ENCODE results near the gene MYH8.
A peak's percentile ranks its signal among the peaks of the same experiment; 100 is the strongest.

The MYH8 gene

DNA sequence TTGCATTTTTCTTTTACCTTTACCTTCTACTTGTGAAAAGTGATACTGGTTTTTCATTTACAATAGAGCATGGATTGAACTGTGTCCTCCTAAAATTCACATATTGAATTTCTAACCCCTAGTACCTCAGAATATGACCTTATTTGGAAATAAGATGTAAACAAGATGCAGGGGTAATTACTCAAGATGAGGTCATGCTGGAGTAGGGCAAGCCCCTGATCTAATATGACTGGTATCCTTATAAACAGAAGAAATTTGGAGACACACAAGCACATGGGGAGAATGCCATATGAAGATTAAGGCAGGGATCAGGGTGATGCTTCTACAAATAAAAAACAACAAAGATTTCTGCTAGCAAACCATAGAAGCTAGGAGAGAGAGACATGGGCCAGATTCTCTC, 61.2 kb downstream of the MYH8 start:
- H3K4me3 ChIP-seq (ENCODE audit: low read depth, low read length) = no peak overlapping the region
- TF ChIP-seq, protein P1, sequence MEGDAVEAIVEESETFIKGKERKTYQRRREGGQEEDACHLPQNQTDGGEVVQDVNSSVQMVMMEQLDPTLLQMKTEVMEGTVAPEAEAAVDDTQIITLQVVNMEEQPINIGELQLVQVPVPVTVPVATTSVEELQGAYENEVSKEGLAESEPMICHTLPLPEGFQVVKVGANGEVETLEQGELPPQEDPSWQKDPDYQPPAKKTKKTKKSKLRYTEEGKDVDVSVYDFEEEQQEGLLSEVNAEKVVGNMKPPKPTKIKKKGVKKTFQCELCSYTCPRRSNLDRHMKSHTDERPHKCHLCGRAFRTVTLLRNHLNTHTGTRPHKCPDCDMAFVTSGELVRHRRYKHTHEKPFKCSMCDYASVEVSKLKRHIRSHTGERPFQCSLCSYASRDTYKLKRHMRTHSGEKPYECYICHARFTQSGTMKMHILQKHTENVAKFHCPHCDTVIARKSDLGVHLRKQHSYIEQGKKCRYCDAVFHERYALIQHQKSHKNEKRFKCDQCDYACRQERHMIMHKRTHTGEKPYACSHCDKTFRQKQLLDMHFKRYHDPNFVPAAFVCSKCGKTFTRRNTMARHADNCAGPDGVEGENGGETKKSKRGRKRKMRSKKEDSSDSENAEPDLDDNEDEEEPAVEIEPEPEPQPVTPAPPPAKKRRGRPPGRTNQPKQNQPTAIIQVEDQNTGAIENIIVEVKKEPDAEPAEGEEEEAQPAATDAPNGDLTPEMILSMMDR (IDR thresholded peaks at IDR 0.05; ENCODE audit: low read depth, low read length) = no peak
- no peak for TF ChIP-seq POLR2A (IDR thresholded peaks at IDR 0.05; ENCODE audit: extremely low read depth, insufficient read length)
- TF ChIP-seq, protein P2, sequence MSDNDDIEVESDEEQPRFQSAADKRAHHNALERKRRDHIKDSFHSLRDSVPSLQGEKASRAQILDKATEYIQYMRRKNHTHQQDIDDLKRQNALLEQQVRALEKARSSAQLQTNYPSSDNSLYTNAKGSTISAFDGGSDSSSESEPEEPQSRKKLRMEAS (IDR thresholded peaks at IDR 0.05; ENCODE audit: low read depth, low read length) = no peak
- no peak for TF ChIP-seq MYC (IDR thresholded peaks at IDR 0.05; ENCODE audit: low read depth, low read length)
- no peak for DNase-seq (ENCODE audit: low read depth)

DNA sequence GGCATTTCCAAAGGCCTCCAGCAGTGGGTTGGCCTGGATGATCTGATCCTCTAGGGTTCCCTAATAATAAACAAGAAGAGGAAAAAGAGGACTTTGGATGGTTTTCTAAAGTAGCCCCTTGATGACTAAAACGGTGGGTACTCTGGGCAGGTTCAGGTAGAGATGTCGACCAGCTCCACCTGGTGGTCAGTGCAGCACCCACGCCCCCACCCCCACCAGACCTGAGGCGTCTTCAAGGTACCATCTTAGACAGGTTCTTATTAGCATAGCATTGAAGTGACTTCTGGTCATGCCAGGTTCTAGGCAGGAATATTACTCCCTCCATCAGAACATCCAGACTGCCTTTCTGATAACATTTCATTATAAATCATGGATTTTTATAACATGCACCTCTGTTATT, 64.0 kb downstream of the MYH8 start:
- DNase-seq (ENCODE audit: low read depth) = peak; percentile 29
- TF ChIP-seq MYC (IDR thresholded peaks at IDR 0.05; ENCODE audit: low read depth, low read length) = no peak
- TF ChIP-seq, protein P1 (IDR thresholded peaks at IDR 0.05; ENCODE audit: low read depth, low read length) = peak; percentile 76
- no peak for TF ChIP-seq POLR2A (IDR thresholded peaks at IDR 0.05; ENCODE audit: extremely low read depth, insufficient read length)
- no peak overlapping the region for H3K4me3 ChIP-seq (ENCODE audit: low read depth, low read length)

DNA sequence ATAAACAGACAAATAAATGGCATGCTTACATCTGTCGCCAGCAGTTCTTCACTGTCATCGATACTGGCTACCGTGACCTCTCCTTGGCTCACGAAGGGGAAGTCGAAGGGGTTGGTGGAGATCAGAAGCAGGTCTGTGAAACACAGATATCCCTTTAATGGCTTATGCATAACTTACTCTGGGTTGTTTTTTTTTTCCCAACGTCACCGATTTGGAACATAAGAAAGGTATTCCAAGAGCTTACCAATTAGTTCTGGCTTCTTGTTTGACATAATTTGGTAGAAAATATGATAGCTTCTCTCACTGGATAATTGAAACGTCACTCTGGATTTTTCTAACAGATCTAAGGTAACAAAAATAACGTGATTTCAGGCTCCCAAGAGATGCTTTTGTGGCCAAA, 67.1 kb downstream of the MYH8 start:
- TF ChIP-seq MYC (IDR thresholded peaks at IDR 0.05; ENCODE audit: low read depth, low read length) (no peak), POLR2A (IDR thresholded peaks at IDR 0.05; ENCODE audit: extremely low read depth, insufficient read length) (no peak)
- TF ChIP-seq, protein P1 (IDR thresholded peaks at IDR 0.05; ENCODE audit: low read depth, low read length) = no peak
- TF ChIP-seq, protein P2 (IDR thresholded peaks at IDR 0.05; ENCODE audit: low read depth, low read length) = no peak
- DNase-seq (ENCODE audit: low read depth) = no peak
- no peak overlapping the region for H3K4me3 ChIP-seq (ENCODE audit: low read depth, low read length)

DNA sequence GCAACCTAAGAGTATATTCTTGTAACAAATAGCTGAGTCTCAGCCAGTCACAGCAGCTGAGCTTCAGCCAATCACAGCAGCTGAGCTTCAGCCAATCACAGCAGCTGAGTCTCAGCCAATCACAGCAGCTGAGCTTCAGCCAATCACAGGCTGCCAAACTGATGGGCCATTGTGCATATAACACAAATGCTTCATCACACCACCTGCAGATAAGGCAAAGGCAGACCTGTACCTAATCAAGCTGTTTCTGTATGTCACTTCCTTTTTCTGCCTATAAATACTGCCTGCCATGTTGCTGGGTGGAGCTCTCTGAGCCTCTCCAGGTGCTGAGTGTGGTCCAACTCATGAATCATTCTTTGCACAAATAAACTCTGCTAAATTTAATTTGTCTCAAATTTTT, 68.9 kb downstream of the MYH8 start:
- DNase-seq (ENCODE audit: low read depth) = no peak
- TF ChIP-seq, protein P1 (IDR thresholded peaks at IDR 0.05; ENCODE audit: low read depth, low read length) = no peak
- H3K4me3 ChIP-seq (ENCODE audit: low read depth, low read length) = no peak overlapping the region

DNA sequence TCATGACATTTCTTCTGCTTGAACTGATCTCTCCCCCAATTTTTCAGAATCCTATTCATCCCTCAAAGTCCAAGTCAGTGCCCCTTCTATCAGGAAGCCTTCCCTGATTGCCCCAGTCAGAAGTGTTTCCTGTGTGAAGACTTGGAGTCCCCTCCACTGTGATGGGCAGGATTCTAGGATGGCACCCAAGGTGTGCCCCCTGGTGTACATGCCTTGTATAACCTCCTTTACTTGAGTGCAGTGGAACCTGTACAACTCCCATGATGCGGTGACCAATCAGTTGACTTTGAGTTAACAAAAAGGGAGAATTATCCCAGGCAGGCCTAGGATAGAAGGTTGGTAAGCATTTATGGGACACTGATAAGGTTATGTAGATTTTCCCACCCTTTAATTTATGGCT, 72.3 kb downstream of the MYH8 start:
- H3K4me3 ChIP-seq (ENCODE audit: low read depth, low read length) = no peak overlapping the region
- TF ChIP-seq, protein P1 (IDR thresholded peaks at IDR 0.05; ENCODE audit: low read depth, low read length) = peak; percentile 63
- TF ChIP-seq MYC (IDR thresholded peaks at IDR 0.05; ENCODE audit: low read depth, low read length) = no peak
- peak; percentile 56 for DNase-seq (ENCODE audit: low read depth)

DNA sequence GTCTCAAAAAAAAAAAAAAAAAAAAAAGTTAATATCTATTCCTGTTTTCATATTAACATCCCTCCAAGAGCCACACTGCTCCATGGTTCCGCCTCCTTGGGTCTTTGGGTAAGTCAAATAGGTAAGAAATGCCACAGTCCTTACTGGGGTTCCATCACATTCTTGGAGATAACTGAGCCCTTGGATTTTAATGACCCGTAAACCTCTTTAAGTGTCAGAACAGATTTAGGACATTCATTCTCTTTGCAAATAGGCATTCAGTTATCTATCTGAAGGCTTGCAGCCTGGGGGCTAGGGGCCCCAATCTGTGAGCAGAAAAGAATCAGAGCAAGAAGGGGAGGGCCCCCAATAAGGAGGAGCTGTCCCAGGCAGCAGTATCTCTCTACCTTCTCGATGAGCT, 76.9 kb downstream of the MYH8 start:
- H3K4me3 ChIP-seq (ENCODE audit: low read depth, low read length) = no peak overlapping the region
- TF ChIP-seq, protein P2 (IDR thresholded peaks at IDR 0.05; ENCODE audit: low read depth, low read length) = no peak
- TF ChIP-seq MYC (IDR thresholded peaks at IDR 0.05; ENCODE audit: low read depth, low read length) = no peak
- TF ChIP-seq, protein P1 (IDR thresholded peaks at IDR 0.05; ENCODE audit: low read depth, low read length) = no peak
- TF ChIP-seq POLR2A (IDR thresholded peaks at IDR 0.05; ENCODE audit: extremely low read depth, insufficient read length) = no peak
- no peak for DNase-seq (ENCODE audit: low read depth)
